EH (cell line): ENCODE results near the gene LINC00237.

ENCODE experiments used
- DNase-seq: peaks from one replicate; pipeline ENCODE4 v3.0.0-alpha.2; 2015; ENCODE audit warnings: low read depth

LINC00237 gene

GRCh38 chr20:21096321-21097043 lies 9.7 kb downstream of the LINC00237 start:
- peak; percentile 50 for DNase-seq

DNA sequence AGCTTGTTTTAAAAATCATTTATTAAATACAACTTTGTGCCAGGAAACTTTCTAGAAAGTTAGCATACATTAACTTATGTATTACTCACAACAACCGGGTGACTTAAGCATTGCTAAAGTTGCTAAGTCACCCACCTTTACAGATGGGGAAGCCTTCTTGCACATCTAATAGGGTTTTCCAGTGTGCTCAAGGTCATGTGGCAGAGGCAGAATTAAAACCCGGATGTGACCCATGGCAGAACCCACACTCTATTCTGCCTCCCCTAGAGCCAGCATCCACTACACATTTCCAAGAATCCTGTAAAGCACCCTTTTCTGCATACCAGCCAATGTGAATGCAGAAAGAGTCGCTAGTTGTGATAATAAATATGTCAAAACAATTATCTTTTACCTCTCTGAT lies 13.4 kb downstream of the LINC00237 start:
- no peak for DNase-seq

DNA sequence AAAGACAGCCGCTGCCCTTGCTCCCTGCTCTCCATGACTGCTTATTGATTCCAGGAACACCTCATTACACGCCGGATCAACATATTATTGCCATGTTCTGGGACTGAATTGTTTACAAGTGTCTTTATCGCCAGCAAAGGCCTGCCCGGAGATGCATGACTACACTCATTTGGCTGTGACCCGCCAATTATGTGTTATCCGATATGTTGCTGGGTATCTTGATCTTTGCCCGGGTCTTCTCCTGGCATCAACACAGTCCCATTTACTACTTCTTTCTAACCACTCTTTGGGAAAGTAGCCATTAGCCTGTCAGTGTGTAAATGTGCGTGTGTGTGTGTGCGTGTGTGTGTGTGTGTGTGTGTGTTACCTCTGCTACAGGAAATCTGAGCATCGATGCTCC lies 15.4 kb downstream of the LINC00237 start:
- DNase-seq: no peak

GRCh38 chr20:21090111-21090618 lies 16.0 kb downstream of the LINC00237 start:
- no peak for DNase-seq

GRCh38 chr20:21089391-21089790 lies 16.8 kb downstream of the LINC00237 start:
- no peak for DNase-seq

- DNase-seq: no peak
Observed at GRCh38 chr20:21087862-21088540, 18.2 kb downstream of the LINC00237 start.

- DNase-seq: no peak
Observed at GRCh38 chr20:21083825-21084325, 22.3 kb downstream of the LINC00237 start.

DNA sequence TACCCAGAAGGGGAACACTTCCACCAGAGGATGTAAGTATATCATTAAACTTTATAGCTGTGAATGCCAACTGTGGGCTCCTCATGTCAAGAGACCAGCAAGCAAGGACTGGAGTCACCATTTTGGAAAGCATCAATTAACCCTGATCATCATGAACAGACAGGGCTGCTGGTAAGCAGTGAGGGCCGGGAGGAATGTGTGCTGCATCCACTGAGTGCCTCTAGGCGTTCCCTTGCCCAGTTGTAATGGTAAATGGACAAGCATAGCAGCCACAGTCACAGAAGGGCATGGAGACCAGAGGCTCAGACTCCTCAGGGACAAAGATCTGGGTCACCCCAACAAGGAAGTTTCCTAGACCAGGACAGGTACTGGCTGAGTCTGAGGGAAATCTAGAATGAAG lies 23.6 kb downstream of the LINC00237 start:
- DNase-seq: no peak

- no peak for DNase-seq
Observed at GRCh38 chr20:21077809-21078345, 28.3 kb downstream of the LINC00237 start.

GRCh38 chr20:21076073-21076472 lies 30.1 kb downstream of the LINC00237 start:
- no peak for DNase-seq

DNA sequence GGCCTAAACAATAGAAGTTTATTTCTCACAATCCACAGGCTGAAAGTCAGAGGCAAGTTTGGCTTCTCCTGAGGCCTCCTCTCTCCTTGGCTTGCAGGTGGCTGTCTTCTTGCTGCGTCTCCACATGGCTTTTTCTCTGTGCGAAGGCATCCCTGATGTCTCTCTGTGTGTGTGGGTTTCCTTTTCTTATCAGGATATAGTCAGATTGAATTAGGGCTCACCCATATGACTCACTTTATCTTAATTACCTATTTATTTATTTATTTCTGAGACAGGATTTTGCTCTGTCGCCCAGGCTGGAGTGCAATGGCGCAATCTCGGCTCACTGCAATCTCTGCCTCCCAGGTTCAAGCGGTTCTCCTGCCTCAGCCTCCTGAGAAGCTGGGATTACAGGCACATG lies 30.7 kb downstream of the LINC00237 start:
- DNase-seq: no peak

GRCh38 chr20:21074605-21075336 lies 31.4 kb downstream of the LINC00237 start:
- DNase-seq: peak; percentile 2

DNA sequence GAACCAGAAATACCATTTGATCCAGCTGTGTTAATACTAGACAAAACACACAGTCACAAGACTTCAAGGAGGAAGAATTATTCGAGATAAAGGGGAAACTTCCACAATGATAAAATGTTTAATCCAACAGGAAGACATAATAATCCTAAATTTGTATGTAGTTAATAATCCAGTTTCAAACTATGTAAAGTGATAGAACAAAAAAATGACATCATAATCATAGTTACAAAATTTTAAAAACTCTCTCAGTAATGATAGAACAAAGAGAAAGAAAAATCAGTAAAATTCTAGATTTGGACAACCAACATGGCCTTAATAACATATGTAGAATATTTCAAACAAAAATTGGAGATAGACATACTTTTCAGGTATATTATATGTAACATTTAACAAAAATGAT lies 38.9 kb downstream of the LINC00237 start:
- no peak for DNase-seq

DNA sequence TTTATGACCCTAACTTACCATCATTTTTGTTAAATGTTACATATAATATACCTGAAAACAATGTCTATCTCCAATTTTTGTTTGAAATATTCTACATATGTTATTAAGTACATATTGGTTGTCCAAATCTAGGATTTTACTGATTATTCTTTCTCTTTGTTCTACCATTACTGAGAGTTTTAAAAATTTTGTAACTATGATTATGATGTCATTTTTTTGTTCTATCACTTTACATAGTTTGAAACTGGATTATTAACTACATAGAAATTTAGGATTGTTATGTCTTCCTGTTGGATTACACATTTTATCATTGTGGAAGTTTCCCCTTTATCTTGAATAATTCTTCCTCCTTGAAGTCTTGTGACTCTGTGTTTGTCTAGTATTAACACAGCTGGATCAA lies 41.2 kb downstream of the LINC00237 start:
- DNase-seq: no peak

DNA sequence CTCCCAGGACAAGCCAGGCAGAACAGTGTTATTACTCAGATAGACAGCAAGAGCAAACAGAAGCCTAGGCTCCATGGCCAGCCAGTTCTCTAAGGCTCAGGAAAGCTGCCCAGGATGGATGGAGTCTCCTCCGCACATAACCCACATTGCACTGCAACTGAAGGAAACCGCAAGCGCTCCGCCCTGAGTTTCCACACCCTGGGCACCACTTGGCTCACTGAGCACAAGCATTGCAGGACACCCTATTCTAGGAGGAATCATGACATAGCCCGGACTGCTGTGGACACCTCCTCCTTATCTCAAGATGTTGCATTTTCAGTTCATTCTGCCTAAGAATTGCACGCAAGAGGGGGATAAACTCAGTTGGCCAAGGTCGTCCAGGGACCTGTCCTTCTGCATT lies 42.9 kb downstream of the LINC00237 start:
- DNase-seq: no peak

DNA sequence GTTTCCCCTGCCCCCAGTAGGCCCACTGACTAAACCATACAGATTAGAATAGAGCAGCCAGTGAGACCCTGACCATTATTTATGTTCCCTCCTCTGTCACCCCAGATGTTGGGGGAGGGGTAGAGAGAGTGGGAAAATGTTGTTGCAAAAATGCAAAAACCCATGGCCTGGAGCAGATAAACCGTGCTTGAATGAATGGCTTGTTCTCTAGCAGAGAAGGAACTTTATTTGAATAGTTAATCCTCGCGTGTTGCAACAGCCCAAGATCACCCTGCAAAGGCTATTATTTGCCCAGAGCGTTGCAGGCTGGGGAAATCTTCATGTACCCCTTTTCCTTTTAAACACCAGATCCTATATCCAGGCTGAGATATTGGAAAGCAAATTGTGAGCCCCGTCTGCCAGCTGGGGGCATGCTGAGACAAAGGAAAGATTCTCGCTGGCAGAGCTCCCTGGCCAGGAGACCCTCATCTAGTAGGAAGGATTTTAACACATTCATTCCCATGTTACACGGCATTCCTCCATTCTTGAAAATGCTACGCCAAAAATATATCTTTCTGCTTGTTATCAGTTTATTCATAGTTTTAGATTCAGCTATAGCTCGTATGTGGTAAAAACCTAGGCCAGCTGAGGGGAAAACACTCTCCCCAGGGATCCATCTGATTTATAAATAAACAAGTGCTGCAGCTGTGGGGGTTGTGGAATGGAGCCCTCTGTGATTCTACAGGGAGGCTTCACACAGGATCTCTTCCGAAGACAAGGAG lies 53.0 kb downstream of the LINC00237 start:
- DNase-seq: no peak

DNA sequence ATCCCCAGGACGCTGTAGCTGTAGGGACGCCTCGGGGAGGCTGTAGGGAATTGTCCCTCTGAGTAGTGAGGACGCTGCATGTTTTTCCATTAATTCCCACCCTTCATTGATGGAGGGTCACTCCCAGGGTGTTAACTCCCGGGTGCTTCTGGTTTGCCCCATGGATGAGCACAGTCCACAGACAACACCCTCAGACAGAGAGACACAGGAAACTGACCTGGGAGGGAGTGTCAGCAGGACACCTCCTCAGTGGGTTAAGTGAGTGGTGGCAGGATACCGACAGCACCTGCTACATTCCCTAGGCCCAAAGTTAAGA lies 53.5 kb downstream of the LINC00237 start:
- DNase-seq: no peak

DNA sequence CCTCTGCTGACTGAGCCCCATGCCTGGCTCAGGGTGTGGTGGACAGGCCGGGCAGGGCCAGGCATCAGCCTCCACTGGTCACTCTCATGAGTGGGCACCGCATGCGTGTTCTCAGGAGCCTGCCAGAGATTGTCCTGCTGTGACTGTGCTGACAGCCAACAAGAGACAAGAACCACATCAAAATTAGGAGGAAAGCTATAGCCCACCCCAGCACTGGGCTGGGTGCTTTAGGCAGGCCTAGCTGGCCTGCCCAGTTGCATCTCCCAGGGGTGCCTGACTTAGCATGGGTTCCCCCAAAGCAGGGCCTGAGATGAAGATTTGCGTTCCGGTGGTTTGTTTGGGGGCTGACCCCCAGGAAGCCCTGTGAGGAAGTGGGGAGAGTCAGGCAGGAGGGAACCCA lies 53.9 kb downstream of the LINC00237 start:
- DNase-seq: no peak

- no peak for DNase-seq
Observed at GRCh38 chr20:21050710-21051109, 55.4 kb downstream of the LINC00237 start.

- DNase-seq: no peak
Observed at GRCh38 chr20:21049305-21049828, 56.8 kb downstream of the LINC00237 start.

DNA sequence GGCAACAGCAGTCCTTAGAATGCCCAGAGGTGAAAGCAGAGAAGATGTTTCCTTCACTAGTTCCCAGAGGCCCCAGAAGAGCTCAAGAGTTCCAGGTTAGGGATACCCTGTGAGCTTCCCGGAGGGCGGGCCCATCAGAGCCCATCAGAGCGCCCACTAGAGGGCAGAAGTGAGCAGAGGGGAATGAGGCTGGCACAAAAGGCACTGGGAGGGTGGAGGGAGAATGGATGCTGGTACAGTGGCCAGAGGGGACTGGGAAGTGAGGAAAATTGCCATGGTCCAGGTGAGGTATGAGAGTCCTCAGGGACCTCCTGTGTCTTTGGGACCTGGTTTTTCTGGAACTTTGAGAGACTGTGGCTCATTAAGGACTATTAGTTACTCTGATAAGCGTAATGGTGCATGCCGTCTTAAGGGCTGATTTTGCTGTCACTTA lies 57.3 kb downstream of the LINC00237 start:
- DNase-seq: peak; percentile 18

GRCh38 chr20:21047981-21048380 lies 58.2 kb downstream of the LINC00237 start:
- no peak for DNase-seq
